Thyroid gland (tissue), 4 donors: ENCODE data around the gene C8G. TPM values are rescaled to one million over a fixed set of nuclear protein-coding genes. Genes with fewer than 3 reads are reported as not detected.
A peak's percentile ranks its signal among the peaks of the same experiment; 100 is the strongest.

Source experiments
- DNase-seq, 2 donors: peaks; one replicate each; pipeline ENCODE4 v3.0.0-alpha.2; 2019
- H3K27ac ChIP-seq, 3 donors: fragments of 200-600 bp; sonication (generic); 1 replicate in 2 of 3; 2 replicates in 1 of 3; pipeline ENCODE4 v1.5.1; 2016 to 2019; ENCODE audit warnings: mild to moderate bottlenecking in 1 of 3, moderate library complexity in 1 of 3
- H3K27me3 ChIP-seq: fragments of 200-600 bp; sonication (generic); one replicate; pipeline ENCODE4 v1.5.1; 2019
- H3K36me3 ChIP-seq, 2 donors: fragments of 200-600 bp; sonication (generic); one replicate each; pipeline ENCODE4 v1.5.1; 2016 to 2019
- H3K4me1 ChIP-seq, 2 donors: fragments of 200-600 bp; sonication (generic); one replicate each; pipeline ENCODE4 v1.5.1; 2017 to 2019
- H3K4me3 ChIP-seq, 3 donors: fragments of 200-600 bp; sonication (generic); replicated peaks in 1 of 3; 1 replicate in 2 of 3; 2 replicates in 1 of 3; pipeline ENCODE4 v1.5.1; 2016; ENCODE audit warnings: mild to moderate bottlenecking in 1 of 3
- H3K9me3 ChIP-seq: fragments of 200-600 bp; sonication (generic); one replicate; pipeline ENCODE4 v1.5.1; 2017
- CTCF ChIP-seq, 6 experiments: fragments of 200-600 bp in 3 of 6; fragments of 450-650 bp in 3 of 6; sonication (generic) in 3 of 6; IDR thresholded peaks; one replicate each; pipeline ENCODE4 v1.5.1; 2016 to 2019; ENCODE audit warnings: antibody characterized with exemption in 6 of 6, mild to moderate bottlenecking in 2 of 6, inconsistent platforms in 1 of 6, moderate library complexity in 1 of 6
- POLR2A ChIP-seq, 2 donors: fragments of 450-650 bp; IDR thresholded peaks; one replicate each; pipeline ENCODE4 v1.6.1; 2017; ENCODE audit warnings: antibody characterized with exemption in 2 of 2, mild to moderate bottlenecking in 2 of 2, moderate library complexity in 1 of 2
- WGBS, 2 donors: methylation state at CpG; one replicate each; pipeline ENCODE4 v1.1.5; 2017; 5-methylcytosine and 5-hydroxymethylcytosine counted together
- intact Hi-C: fragments of 100-400 bp; cut with DNase I; formaldehyde crosslinking; loops from one replicate; pipeline ENCODE4 v1.15.1; 2023
- total RNA-seq, 4 donors: library from RNA; depleted of rRNA; stranded (reverse); fragments of >200 nt; gene quantifications; one replicate each; pipeline ENCODE4 v1.2.3, GENCODE V29; 2016

C8G gene
- total RNA-seq, 4 donors from 2014 or later, result 1.8 TPM; not detected in 3

DNA sequence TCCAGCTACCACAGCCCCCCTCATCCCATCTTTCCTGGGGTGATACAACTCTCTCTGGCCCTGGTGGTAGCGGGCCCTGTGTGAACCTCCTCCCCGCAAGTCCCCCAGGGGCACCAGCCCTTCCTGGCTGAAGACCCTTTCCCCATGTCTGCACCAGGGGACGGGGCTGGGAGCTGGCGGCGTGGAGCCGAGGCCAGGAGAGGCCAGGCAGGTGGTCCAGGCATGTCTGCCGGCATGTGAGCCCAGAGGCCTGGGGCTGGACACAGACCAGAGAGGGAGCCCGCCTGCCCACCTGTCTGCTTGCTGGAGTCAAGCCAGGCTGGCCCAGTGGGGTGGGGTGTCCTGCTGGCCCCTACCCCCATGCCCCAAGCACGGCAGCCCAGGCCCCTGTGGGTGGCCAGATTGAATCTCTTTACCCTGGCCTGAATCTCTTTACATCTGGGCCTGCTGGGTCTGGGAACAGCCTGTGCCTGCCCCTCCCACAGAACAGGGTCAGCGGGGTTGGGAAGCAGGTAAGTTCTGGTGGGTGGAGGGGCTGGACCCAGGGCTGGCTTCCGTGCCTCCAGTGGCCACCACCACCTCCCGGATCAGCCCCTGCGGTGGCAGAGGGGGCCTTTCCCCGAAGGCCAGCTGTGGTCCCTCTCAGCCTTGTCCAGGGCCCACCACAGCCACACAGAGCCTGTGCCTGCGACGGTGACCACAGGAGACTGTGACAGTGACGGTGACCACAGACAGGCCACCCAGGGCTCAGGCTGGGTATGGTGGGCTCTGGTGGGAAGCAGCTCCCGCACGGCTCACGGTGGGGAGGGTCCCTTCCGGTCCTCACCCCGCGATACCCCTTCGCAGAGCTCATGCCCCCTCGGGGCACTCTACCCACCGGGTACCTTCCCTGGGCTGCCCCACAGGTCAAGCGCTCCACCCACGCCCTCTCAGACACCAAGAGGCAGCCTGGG is 14.1 kb downstream of the C8G start:
- intact Hi-C loops, result no loop called here
- no peak for TF ChIP-seq POLR2A (IDR thresholded peaks at IDR 0.05)
- TF ChIP-seq CTCF (IDR thresholded peaks at IDR 0.05), result no peak
- H3K4me3 ChIP-seq, result no peak overlapping the region
- 79 to 86% methylated on average over 17 to 18 of the region's 28 CpGs for WGBS, 2 donors
- no peaks in the 10 kb centered on the region for H3K9me3 ChIP-seq
- H3K27me3 ChIP-seq, result no peaks in the 10 kb centered on the region
- no peak overlapping the region for H3K27ac ChIP-seq
- DNase-seq, result no peak
- H3K4me1 ChIP-seq, result peaks cover 4 to 24% of the 10 kb centered on the region in 2 donors
- no peaks in the 10 kb centered on the region for H3K36me3 ChIP-seq

GRCh38 chr9:136960212-136960937 is 15.3 kb downstream of the C8G start:
- Histone ChIP-seq H3K4me3 (no peak overlapping the region), H3K36me3 (no peaks in the 10 kb centered on the region), H3K9me3 (no peaks in the 10 kb centered on the region), H3K27ac (no peak overlapping the region), H3K27me3 (no peaks in the 10 kb centered on the region), H3K4me1 (peaks cover 4 to 23% of the 10 kb centered on the region in 2 donors)
- peak; percentile 47 to 57 for DNase-seq
- TF ChIP-seq CTCF (IDR thresholded peaks at IDR 0.05), result no peak
- TF ChIP-seq POLR2A (IDR thresholded peaks at IDR 0.05), result no peak
- WGBS, 2 donors, result 69 to 75% methylated on average over 14 to 16 of the region's 19 CpGs
- intact Hi-C loops, result no loop called here

GRCh38 chr9:136960938-136961275 is 15.9 kb downstream of the C8G start:
- H3K27me3 ChIP-seq, result no peaks in the 10 kb centered on the region
- no peaks in the 10 kb centered on the region for H3K9me3 ChIP-seq
- no peak overlapping the region for H3K27ac ChIP-seq
- whole genome bisulfite sequencing, 2 donors, result 77 to 84% methylated on average over 9 to 12 of the region's 15 CpGs
- H3K4me1 ChIP-seq, result peaks cover 4 to 25% of the 10 kb centered on the region in 2 donors
- no peaks in the 10 kb centered on the region for H3K36me3 ChIP-seq
- DNase-seq, result no peak
- no peak overlapping the region for H3K4me3 ChIP-seq
- TF ChIP-seq POLR2A (IDR thresholded peaks at IDR 0.05) (no peak), CTCF (IDR thresholded peaks at IDR 0.05) (no peak)
- intact Hi-C loops, result no loop called here

GRCh38 chr9:136961279-136962065 is 16.4 kb downstream of the C8G start:
- no peak overlapping the region for H3K4me3 ChIP-seq
- TF ChIP-seq CTCF (IDR thresholded peaks at IDR 0.05), result no peak
- no peak for TF ChIP-seq POLR2A (IDR thresholded peaks at IDR 0.05)
- intact Hi-C loops, result no loop called here
- H3K36me3 ChIP-seq, result no peaks in the 10 kb centered on the region
- peaks cover 4 to 30% of the 10 kb centered on the region in 2 donors for H3K4me1 ChIP-seq
- H3K9me3 ChIP-seq, result no peaks in the 10 kb centered on the region
- H3K27me3 ChIP-seq, result no peaks in the 10 kb centered on the region
- H3K27ac ChIP-seq, result no peak overlapping the region
- no peak for DNase-seq
- 76 to 82% methylated on average over 4 to 16 of the region's 23 CpGs for WGBS, 2 donors
